ENCODE results near the gene AP1S3.

GRCh38 chr2:223759569-223760430, 77.6 kb downstream of the AP1S3 start:
- TF ChIP-seq, protein P1, sequence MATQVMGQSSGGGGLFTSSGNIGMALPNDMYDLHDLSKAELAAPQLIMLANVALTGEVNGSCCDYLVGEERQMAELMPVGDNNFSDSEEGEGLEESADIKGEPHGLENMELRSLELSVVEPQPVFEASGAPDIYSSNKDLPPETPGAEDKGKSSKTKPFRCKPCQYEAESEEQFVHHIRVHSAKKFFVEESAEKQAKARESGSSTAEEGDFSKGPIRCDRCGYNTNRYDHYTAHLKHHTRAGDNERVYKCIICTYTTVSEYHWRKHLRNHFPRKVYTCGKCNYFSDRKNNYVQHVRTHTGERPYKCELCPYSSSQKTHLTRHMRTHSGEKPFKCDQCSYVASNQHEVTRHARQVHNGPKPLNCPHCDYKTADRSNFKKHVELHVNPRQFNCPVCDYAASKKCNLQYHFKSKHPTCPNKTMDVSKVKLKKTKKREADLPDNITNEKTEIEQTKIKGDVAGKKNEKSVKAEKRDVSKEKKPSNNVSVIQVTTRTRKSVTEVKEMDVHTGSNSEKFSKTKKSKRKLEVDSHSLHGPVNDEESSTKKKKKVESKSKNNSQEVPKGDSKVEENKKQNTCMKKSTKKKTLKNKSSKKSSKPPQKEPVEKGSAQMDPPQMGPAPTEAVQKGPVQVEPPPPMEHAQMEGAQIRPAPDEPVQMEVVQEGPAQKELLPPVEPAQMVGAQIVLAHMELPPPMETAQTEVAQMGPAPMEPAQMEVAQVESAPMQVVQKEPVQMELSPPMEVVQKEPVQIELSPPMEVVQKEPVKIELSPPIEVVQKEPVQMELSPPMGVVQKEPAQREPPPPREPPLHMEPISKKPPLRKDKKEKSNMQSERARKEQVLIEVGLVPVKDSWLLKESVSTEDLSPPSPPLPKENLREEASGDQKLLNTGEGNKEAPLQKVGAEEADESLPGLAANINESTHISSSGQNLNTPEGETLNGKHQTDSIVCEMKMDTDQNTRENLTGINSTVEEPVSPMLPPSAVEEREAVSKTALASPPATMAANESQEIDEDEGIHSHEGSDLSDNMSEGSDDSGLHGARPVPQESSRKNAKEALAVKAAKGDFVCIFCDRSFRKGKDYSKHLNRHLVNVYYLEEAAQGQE (IDR thresholded peaks at IDR 0.05; ENCODE audit: insufficient read depth in 1 of 2, low read depth in 2 of 2, low read length in 1 of 2): no peak
- TF ChIP-seq SIN3A (IDR thresholded peaks at IDR 0.05; ENCODE audit: borderline replicate concordance, insufficient read depth, low read depth, low read length) (no peak), TCF7L2 (IDR thresholded peaks at IDR 0.05; ENCODE audit: low read depth, low read length) (no peak), POLR2AphosphoS5 (IDR thresholded peaks at IDR 0.05; ENCODE audit: low read depth, low read length) (no peak)
- TF ChIP-seq, protein P2, sequence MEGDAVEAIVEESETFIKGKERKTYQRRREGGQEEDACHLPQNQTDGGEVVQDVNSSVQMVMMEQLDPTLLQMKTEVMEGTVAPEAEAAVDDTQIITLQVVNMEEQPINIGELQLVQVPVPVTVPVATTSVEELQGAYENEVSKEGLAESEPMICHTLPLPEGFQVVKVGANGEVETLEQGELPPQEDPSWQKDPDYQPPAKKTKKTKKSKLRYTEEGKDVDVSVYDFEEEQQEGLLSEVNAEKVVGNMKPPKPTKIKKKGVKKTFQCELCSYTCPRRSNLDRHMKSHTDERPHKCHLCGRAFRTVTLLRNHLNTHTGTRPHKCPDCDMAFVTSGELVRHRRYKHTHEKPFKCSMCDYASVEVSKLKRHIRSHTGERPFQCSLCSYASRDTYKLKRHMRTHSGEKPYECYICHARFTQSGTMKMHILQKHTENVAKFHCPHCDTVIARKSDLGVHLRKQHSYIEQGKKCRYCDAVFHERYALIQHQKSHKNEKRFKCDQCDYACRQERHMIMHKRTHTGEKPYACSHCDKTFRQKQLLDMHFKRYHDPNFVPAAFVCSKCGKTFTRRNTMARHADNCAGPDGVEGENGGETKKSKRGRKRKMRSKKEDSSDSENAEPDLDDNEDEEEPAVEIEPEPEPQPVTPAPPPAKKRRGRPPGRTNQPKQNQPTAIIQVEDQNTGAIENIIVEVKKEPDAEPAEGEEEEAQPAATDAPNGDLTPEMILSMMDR (IDR thresholded peaks at IDR 0.05): no peak
